Measurements from ENCODE around the gene FOXL2NB. TPM values are rescaled to one million over a fixed set of nuclear protein-coding genes. Genes with fewer than 3 reads are reported as not detected.
A peak's percentile ranks its signal among the peaks of the same experiment; 100 is the strongest.

Gene FOXL2NB
- total RNA-seq, 1 donor: 101 TPM

DNA sequence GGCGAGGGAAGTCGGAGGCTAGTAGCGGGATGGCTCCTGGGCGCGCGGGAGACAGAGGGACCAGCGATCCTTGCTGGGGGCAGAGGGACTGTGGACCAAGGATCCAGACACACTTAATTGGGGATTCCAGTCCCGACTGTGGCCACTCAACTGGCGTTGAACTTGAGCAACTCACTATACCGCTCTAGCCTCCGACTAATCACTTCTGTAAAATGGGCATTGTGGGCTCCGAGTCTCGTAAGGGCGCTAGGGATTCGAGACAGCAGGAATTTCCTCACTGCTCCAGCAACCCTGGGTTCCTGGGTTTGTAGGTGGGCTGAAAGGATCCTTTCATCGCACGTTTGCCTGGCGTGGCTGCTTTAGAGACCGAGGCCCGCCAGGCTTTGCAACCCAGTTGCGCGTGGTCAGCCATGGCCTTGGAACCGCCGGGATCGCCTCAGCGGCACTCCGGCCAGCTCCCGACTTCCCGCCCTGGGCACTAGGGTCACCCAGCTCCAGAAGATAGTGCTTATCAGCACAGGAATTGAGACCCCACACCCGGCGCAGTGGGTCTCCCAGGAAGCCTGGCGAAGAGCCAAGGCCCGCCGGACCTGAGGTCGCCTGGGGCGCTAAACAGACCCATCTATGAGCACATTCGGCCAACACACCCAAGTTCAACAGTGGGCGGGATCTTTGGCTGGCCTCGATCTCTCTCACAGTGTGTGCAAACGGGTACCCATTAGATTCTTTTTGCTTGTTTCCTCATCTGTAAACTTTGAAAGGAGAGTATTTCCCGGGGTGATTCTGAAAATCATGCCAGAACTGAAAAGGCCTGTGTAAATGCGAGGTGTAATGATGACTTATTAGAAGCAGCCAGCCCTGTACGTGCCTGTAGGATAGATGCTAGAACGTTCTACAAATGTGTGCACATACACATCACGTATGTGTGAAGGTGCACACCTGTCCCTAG is 10.0 kb upstream of the FOXL2NB start:
- DNase-seq (ENCODE audit: low read depth): peak; percentile 7
- TF ChIP-seq, protein P1, sequence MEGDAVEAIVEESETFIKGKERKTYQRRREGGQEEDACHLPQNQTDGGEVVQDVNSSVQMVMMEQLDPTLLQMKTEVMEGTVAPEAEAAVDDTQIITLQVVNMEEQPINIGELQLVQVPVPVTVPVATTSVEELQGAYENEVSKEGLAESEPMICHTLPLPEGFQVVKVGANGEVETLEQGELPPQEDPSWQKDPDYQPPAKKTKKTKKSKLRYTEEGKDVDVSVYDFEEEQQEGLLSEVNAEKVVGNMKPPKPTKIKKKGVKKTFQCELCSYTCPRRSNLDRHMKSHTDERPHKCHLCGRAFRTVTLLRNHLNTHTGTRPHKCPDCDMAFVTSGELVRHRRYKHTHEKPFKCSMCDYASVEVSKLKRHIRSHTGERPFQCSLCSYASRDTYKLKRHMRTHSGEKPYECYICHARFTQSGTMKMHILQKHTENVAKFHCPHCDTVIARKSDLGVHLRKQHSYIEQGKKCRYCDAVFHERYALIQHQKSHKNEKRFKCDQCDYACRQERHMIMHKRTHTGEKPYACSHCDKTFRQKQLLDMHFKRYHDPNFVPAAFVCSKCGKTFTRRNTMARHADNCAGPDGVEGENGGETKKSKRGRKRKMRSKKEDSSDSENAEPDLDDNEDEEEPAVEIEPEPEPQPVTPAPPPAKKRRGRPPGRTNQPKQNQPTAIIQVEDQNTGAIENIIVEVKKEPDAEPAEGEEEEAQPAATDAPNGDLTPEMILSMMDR (IDR thresholded peaks at IDR 0.05; ENCODE audit: insufficient read depth, low read depth, low read length): no peak
- no peak overlapping the region for H3K4me3 ChIP-seq (ENCODE audit: low read depth, low read length)

DNA sequence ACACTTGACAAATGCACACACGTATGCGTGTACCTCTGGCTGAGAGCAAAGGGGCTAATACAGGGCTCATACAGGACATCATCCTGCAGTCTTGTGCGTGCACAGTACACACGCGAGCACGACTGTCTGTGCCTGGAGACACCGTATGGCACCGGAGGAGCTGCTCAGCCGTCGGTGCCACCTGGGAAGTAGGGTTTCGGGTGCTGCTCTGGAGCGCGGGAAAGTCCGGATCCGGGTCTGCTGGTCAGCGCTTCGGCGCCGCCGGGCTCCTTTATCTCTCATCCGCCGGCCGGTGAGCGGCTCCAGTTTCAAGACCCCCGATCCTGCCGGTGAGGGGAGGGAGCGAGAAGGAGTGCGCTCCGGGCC is 9.3 kb upstream of the FOXL2NB start:
- DNase-seq (ENCODE audit: low read depth): no peak
- TF ChIP-seq, protein P1 (IDR thresholded peaks at IDR 0.05; ENCODE audit: insufficient read depth, low read depth, low read length): no peak
- no peak overlapping the region for H3K4me3 ChIP-seq (ENCODE audit: low read depth, low read length)

DNA sequence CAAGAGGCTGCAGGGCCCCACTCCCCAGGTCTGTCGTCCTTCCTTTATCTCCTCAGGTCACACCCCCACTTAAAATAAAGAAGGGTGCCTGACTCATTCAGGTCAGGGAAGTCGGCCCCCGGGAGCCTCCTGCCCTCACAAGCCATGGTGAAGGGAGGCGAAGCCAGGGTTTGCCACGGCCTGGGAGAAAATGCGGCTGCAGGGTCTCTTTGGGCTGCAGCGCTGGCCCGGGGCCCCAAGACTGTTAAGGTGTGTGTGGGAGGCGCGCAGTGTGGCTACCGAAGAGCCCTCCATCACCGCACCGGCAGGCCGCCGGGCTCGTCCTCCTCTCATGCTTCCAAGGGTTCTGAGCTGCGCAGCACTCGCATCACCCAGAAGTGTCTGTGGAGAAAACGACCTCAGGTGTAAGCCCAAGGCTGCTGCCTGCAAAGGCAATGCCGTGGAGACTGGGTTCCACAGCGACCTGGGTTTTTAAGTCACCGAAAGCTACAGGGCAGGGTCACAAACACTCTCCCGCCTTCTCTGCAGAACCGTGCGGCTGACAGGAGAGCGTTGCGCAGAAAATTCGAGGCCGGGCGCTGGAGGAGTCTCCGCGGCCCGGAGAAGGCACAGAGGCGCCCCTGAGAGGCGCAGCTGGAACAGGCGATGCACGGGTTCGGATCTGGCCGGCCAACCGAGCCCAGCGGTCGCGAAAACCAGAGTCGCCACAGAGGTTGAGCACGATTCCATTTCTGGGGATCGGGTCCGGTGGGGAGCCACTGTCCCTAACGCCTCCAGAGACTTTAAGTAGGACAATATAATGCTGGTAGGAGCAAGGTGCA is 8.8 kb upstream of the FOXL2NB start:
- TF ChIP-seq, protein P1 (IDR thresholded peaks at IDR 0.05; ENCODE audit: insufficient read depth, low read depth, low read length): no peak
- H3K4me3 ChIP-seq (ENCODE audit: low read depth, low read length): no peak overlapping the region
- DNase-seq (ENCODE audit: low read depth): peak; percentile 8

DNA sequence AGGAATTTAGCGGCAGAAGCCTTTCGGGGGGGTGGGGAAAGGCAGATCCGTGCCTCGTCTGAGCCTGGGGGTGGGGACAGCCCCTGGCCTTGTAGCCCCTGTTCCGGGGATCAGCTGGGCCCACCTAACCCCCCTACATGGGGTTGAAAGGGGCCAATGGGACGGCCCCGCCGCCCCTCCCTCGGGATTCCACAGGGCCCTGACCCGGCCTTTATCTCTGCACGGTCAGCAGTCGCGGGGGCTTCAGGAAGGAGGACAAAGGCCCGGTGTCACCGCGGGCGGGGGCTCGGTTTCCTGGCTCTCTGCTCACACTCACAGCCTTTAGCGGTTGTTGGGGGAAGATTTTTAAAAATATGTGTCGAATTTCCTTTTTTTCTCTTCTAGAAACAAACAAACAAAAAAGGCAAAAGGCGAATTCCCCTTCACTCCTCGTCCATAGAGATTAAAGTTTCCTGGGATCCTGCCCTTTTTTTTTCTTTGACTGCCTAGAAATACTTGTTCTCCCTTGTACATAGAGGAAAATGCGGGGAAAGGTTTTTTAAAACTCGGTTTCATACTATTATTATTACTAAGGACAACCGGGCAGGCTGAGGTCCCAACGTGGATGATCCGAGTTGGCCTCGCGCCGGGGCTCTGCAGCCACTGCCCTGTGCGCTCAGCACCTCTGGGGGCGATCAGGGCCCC is 8.0 kb upstream of the FOXL2NB start:
- TF ChIP-seq, protein P1 (IDR thresholded peaks at IDR 0.05; ENCODE audit: insufficient read depth, low read depth, low read length): no peak
- DNase-seq (ENCODE audit: low read depth): no peak
- peak overlapping the region; percentile 12 for H3K4me3 ChIP-seq (ENCODE audit: low read depth, low read length)

DNA sequence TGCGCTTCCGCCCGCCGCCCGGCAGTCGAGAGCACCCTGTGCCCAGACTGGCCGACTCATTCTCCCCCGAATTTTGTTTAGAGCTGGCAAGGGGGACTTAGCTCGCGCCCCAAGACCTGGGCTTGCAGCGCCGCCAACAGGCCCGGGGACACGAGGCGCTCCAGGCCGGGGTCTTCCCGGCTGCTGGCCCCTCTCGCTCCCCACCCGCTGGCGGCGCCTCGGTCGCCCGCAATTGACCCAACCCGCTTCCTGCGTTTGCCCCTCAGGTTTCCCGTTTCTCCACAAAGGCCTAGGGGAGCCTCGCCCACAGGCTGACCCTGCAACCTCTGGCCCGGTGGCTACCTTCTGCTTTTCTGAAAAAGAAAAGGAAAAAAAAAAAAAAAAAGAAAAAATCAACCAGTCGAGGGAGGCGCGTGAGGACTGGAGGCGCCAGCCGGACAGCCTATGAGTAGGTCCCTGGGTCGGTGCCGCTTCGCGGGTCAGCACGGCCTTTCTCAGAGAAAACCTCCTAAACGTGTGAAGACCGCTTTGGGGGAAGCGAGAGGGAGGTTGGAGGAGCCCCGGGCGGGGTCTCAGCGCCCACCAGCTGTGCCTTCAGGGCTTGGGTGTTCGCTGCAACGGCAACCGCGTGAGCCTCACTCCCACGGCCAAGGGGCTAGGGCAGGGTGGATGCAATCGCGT is 7.3 kb upstream of the FOXL2NB start:
- TF ChIP-seq, protein P1 (IDR thresholded peaks at IDR 0.05; ENCODE audit: insufficient read depth, low read depth, low read length): no peak
- H3K4me3 ChIP-seq (ENCODE audit: low read depth, low read length): peak overlapping the region; percentile 2
- peak; percentile 13 for DNase-seq (ENCODE audit: low read depth)

DNA sequence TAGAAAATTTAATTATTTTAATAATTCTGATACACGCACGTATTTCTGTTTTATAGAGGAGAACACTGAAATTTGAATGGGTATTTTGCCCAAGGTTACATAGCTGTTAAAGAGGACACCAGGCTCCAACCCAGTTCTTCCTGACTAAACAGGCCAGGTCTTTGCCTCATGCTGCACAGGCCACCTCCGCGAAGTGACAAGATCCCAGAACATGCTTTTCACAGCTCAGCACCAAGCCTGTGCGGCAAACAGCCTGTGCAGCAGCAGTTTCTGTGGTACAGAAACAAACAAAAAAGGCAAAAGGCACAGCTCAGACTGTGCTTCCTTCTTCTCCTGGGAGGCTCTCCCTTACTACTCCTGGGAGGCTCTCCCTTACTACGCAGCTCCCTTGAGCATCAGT is 6.6 kb upstream of the FOXL2NB start:
- H3K4me3 ChIP-seq (ENCODE audit: low read depth, low read length): peak overlapping the region; percentile 60
- TF ChIP-seq, protein P1 (IDR thresholded peaks at IDR 0.05; ENCODE audit: insufficient read depth, low read depth, low read length): no peak
- peak; percentile 27 for DNase-seq (ENCODE audit: low read depth)

All from fibroblast of villous mesenchyme (primary cell).